GM18909 (cell line): ENCODE measurements around the gene SCRN1.

Experiments used
- ATAC-seq: cut with Tn5 transposase; IDR thresholded peaks from one replicate; pipeline ENCODE4 v1.9.1; 2021; ENCODE audit warnings: mild to moderate bottlenecking; ENCODE audit not compliant: unreplicated experiment, poor library complexity

The SCRN1 gene

DNA sequence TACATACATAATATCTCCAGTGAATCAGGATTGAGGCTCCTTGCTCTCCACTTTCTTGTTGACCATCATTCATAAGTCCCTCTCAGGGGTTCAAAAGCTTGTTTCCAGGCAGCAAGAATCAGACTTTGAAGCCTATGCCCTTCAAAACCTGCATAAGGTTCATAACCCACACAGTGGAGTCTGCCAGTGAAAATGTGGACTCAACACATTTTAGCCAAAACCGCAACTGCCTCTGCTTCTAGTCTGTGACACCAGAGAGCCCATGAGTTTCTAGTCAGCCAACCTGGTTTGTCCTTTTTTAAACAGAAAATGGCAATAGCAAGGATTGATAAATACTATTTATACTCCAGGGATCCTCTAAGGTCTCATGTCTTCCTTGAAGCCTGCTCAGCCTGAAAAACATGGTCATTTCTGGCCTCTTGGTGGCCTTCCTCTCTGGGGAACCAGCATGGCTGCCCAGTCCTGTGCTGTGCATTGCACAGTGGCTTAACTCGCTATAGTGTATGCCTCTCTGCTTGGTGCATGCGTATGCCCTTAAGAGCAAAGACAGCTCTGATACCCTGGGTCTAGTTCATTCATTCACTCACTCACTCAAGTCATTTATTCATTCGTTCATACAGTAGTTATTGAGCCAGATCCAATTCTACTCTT lies 115.8 kb downstream of the SCRN1 start:
- ATAC-seq = no peak

- no peak for ATAC-seq
Observed at GRCh38 chr7:29871787-29872398, 117.7 kb downstream of the SCRN1 start.
